Esophagus muscularis mucosa (tissue), 4 donors: ENCODE measurements around the gene IFT81. TPM values are rescaled to one million over a fixed set of nuclear protein-coding genes. Genes with fewer than 3 reads are reported as not detected.

Experiments
- DNase-seq: peaks from one replicate; pipeline ENCODE4 v3.0.0-alpha.2; 2017; ENCODE audit errors: extremely low spot score
- H3K27ac ChIP-seq, 4 donors: fragments of 200-600 bp; sonication (generic); replicated peaks in 1 of 4; 1 replicate in 3 of 4; 2 replicates in 1 of 4; pipeline ENCODE4 v1.5.1; 2016 to 2019; ENCODE audit warnings: mild to moderate bottlenecking in 1 of 4
- H3K27me3 ChIP-seq, 4 donors: fragments of 200-600 bp; sonication (generic); one replicate each; pipeline versions ENCODE4 v1.5.1 to v1.6.0; 2016 to 2019
- H3K36me3 ChIP-seq, 4 donors: fragments of 200-600 bp; sonication (generic); one replicate each; pipeline ENCODE4 v1.5.1; 2016 to 2019
- H3K4me1 ChIP-seq, 4 donors: fragments of 200-600 bp; sonication (generic); one replicate each; pipeline ENCODE4 v1.5.1; 2016 to 2019
- H3K4me3 ChIP-seq, 4 donors: fragments of 200-600 bp; sonication (generic); 1 replicate in 2 of 4; 2 replicates in 2 of 4; pipeline ENCODE4 v1.5.1; 2016 to 2019; ENCODE audit warnings: mild to moderate bottlenecking in 4 of 4, moderate library complexity in 1 of 4
- H3K9me3 ChIP-seq, 4 donors: fragments of 200-600 bp; sonication (generic); 1 replicate in 3 of 4; 2 replicates in 1 of 4; pipeline ENCODE4 v1.5.1; 2016 to 2019
- EP300 ChIP-seq: sonication (generic); formaldehyde crosslinking; IDR thresholded peaks from one replicate; pipeline ENCODE4 v1.6.1; 2017; ENCODE audit warnings: antibody characterized with exemption
- POLR2A ChIP-seq: fragments of 450-650 bp; IDR thresholded peaks from one replicate; pipeline ENCODE4 v1.6.1; 2017; ENCODE audit warnings: antibody characterized with exemption, moderate library complexity, mild to moderate bottlenecking, low read depth
- POLR2AphosphoS5 ChIP-seq, 2 donors: sonication (generic); formaldehyde crosslinking; IDR thresholded peaks; one replicate each; pipeline ENCODE4 v1.6.1; 2017; ENCODE audit warnings: antibody characterized with exemption in 2 of 2
- WGBS: methylation state at CpG from one replicate; pipeline ENCODE4 v1.1.5; 2018; 5-methylcytosine and 5-hydroxymethylcytosine counted together
- intact Hi-C: fragments of 100-400 bp; cut with DNase I; formaldehyde crosslinking; loops from one replicate; pipeline ENCODE4 v1.15.1; 2023
- total RNA-seq, 4 donors: library from RNA; depleted of rRNA; stranded (reverse); fragments of >200 nt; gene quantifications; one replicate each; pipeline versions ENCODE4 v1.1.0 to v1.2.1, GENCODE V29; 2016
- TF ChIP-seq, protein P1 (sequence below), 3 experiments: fragments of 200-600 bp in 2 of 3; fragments of 450-650 bp in 1 of 3; sonication (generic) in 2 of 3; IDR thresholded peaks; one replicate each; pipeline ENCODE4 v1.5.1; 2017 to 2019; ENCODE audit warnings: antibody characterized with exemption in 3 of 3, mild to moderate bottlenecking in 2 of 3, moderate library complexity in 1 of 3

IFT81 gene
- total RNA-seq, 4 donors from 2014 or later = 15.1 to 27.4 (median 15.9) TPM

DNA sequence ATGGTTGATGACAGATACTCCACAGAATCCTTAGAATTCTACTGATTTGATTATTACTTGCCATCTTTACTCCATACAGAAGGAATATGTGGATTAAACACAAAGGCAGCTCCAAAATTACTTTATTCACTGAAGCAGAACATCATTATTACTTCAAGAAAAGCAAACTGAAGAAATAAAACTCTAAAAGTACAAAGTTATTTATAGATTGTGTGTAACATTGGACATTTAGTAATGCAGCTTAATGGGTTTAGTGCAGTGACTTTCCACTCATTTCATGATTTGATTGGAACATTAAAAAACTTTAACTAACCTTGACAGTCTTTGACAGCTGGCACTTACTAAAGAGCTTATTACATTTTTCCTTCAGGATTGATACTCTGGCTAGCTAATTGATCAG, 97.9 kb downstream of the IFT81 start:
- intact Hi-C loops = loop anchor here (5.0 to 10.0 kb wide), 2 partner anchors 120 to 203 kb away; no protein-coding TSS in a partner anchor
- no peaks in the 10 kb centered on the region for H3K27me3 ChIP-seq
- H3K9me3 ChIP-seq = no peaks in the 10 kb centered on the region
- TF ChIP-seq EP300 (no peak), POLR2A (no peak), POLR2AphosphoS5 (IDR thresholded peaks at IDR 0.05) (no peak)
- TF ChIP-seq, protein P1, sequence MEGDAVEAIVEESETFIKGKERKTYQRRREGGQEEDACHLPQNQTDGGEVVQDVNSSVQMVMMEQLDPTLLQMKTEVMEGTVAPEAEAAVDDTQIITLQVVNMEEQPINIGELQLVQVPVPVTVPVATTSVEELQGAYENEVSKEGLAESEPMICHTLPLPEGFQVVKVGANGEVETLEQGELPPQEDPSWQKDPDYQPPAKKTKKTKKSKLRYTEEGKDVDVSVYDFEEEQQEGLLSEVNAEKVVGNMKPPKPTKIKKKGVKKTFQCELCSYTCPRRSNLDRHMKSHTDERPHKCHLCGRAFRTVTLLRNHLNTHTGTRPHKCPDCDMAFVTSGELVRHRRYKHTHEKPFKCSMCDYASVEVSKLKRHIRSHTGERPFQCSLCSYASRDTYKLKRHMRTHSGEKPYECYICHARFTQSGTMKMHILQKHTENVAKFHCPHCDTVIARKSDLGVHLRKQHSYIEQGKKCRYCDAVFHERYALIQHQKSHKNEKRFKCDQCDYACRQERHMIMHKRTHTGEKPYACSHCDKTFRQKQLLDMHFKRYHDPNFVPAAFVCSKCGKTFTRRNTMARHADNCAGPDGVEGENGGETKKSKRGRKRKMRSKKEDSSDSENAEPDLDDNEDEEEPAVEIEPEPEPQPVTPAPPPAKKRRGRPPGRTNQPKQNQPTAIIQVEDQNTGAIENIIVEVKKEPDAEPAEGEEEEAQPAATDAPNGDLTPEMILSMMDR (IDR thresholded peaks at IDR 0.05) = no peak
- H3K27ac ChIP-seq = peak overlapping the region; percentile 74 to 82 (median 78)
- no peak for DNase-seq
- H3K4me3 ChIP-seq = no peak overlapping the region
- H3K4me1 ChIP-seq = peaks cover 23 to 48% (median 46%) of the 10 kb centered on the region in 4 donors
- peaks cover 0 to 17% (median 0%) of the 10 kb centered on the region in 4 donors for H3K36me3 ChIP-seq

DNA sequence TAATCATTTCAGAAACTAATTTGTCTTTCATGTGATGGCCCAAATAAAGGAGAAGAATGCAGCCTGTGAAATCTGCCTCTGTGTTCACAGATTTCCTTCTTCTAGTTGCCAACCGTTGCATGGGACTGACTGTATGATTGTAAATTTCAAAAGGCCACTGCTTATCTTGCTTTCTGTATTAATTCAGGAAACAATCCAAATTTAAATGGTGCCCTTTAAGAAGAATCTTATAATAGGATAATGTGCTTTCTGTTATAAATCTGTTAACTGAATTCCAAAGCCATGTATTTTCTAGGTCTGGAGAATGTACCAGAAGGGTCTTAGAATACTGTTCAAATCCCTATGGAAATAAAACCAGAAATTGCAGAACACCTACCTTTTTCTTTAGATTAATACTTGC, 98.3 kb downstream of the IFT81 start:
- DNase-seq = no peak
- H3K27me3 ChIP-seq = no peaks in the 10 kb centered on the region
- no peaks in the 10 kb centered on the region for H3K9me3 ChIP-seq
- H3K27ac ChIP-seq = peak overlapping the region; percentile 74 to 82 (median 78)
- TF ChIP-seq EP300 (no peak), POLR2A (no peak), POLR2AphosphoS5 (IDR thresholded peaks at IDR 0.05) (no peak)
- TF ChIP-seq, protein P1 (IDR thresholded peaks at IDR 0.05) = no peak
- H3K36me3 ChIP-seq = peaks cover 0 to 13% (median 0%) of the 10 kb centered on the region in 4 donors
- peaks cover 23 to 48% (median 46%) of the 10 kb centered on the region in 4 donors for H3K4me1 ChIP-seq
- intact Hi-C loops = loop anchor here (5.0 to 10.0 kb wide), 2 partner anchors 120 to 202 kb away; no protein-coding TSS in a partner anchor
- H3K4me3 ChIP-seq = no peak overlapping the region
- WGBS = 15% methylated on average over 1 of the region's 1 CpG

DNA sequence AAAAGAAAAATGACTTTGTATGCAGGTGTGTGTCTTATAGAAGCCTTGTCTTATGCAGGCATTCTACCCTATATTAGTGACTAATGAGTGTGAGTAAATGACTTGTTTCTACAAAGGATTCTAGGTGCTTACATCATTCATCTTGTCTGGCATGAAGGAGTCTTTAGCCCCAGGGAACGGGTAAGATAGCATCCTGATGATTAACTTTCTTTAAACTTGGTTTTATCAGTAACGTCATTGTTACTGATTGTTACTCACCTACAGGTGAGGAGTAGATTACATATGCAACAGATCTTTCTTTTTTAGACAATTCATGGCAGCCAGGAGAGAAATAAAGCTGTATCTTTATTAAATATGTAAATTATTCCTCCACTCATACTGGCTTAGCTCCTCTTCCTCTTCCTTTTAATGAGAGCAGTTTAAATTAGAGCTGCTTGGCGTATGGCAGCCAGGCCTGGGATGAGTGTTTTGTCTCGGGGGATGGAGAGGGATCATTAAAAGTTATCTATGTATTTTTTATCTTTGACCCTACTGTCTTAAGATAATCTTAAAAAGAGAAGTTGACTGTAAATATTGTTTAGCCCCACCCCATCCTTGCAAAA, 99.7 kb downstream of the IFT81 start:
- H3K4me1 ChIP-seq = peaks cover 23 to 48% (median 46%) of the 10 kb centered on the region in 4 donors
- H3K36me3 ChIP-seq = peaks cover 0 to 11% (median 0%) of the 10 kb centered on the region in 4 donors
- TF ChIP-seq, protein P1 (IDR thresholded peaks at IDR 0.05) = no peak
- TF ChIP-seq POLR2A (no peak), POLR2AphosphoS5 (IDR thresholded peaks at IDR 0.05) (no peak), EP300 (no peak)
- DNase-seq = no peak
- WGBS = 43% methylated on average over 4 of the region's 4 CpGs
- intact Hi-C loops = loop anchor here (5.0 to 10.0 kb wide), 2 partner anchors 122 to 201 kb away; no protein-coding TSS in a partner anchor
- peak overlapping the region in 1 of 4 donors; percentile 45 for H3K4me3 ChIP-seq
- H3K9me3 ChIP-seq = no peaks in the 10 kb centered on the region
- peak overlapping the region; percentile 74 to 82 (median 78) for H3K27ac ChIP-seq
- H3K27me3 ChIP-seq = no peaks in the 10 kb centered on the region

DNA sequence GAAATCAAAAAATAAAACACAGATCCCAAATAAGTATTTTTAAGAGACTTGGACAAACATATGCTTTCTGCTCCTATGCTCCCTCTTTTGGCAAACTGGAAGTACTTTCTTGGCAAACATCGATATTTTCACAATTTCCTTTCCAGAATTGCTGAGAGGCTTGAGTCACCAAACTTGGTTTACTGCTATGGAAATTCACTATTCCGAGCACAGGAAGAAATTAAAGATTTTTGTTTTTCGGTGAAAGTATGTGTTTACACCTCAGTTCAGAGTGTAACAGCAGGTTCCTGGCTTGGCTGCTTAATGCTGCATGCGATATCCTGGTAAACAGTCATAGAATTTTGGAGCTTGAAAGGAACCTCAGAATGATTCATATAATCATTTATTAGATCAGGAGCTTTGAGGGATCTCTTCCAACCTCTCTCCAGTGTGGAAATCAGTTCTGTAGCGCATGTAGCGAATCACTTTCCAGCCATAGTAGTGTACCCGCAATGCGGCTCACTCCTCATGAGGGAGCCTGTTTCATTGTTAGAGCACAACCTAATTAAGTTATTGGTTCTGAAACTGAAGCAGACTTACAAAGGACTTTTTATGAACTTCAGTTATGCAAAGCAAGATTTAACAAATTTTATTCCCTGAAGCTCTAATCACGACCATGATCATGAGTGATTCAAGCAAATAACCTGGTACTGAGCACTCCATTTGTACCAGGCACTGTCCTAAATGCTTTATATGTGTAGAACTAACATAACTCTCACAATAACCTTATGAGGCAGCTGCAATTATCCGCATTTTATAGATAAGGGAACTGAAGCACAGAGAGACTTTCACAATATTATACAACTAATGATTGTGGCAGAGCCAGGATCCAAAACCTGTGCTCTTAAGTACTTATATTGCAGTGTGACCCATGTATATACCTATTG, 100.5 kb downstream of the IFT81 start:
- peak overlapping the region; percentile 8 to 45 (median 41) for H3K4me3 ChIP-seq
- intact Hi-C loops = loop anchor here (5.0 to 10.0 kb wide), 3 partner anchors 43 to 200 kb away; no protein-coding TSS in a partner anchor

More for the DNA sequence above, 100.5 kb downstream of the IFT81 start:
- peaks cover 23 to 48% (median 46%) of the 10 kb centered on the region in 4 donors for H3K4me1 ChIP-seq
- peaks cover 0 to 3% (median 0%) of the 10 kb centered on the region in 4 donors for H3K36me3 ChIP-seq
- no peaks in the 10 kb centered on the region for H3K27me3 ChIP-seq
- WGBS = 24% methylated on average over 10 of the region's 10 CpGs
- no peak for DNase-seq
- H3K9me3 ChIP-seq = no peaks in the 10 kb centered on the region
- TF ChIP-seq POLR2AphosphoS5 (IDR thresholded peaks at IDR 0.05) (peak; percentile 39 to 64), POLR2A (no peak)
- TF ChIP-seq, protein P1 (IDR thresholded peaks at IDR 0.05) = peak; percentile 51 to 71 (median 62)
- peak overlapping the region; percentile 74 to 82 (median 78) for H3K27ac ChIP-seq
